COR-L47 (cell line): ENCODE measurements around the gene OVCA2.

Experiments used
- DNase-seq: peaks from one replicate; lab custom pipeline; 2025; lab: John Stamatoyannopoulos, UW

Gene OVCA2

GRCh38 chr17:2065949-2066400 lies 24.2 kb downstream of the OVCA2 start:
- no peak for DNase-seq

GRCh38 chr17:2067048-2067561 lies 25.3 kb downstream of the OVCA2 start:
- DNase-seq: no peak

DNA sequence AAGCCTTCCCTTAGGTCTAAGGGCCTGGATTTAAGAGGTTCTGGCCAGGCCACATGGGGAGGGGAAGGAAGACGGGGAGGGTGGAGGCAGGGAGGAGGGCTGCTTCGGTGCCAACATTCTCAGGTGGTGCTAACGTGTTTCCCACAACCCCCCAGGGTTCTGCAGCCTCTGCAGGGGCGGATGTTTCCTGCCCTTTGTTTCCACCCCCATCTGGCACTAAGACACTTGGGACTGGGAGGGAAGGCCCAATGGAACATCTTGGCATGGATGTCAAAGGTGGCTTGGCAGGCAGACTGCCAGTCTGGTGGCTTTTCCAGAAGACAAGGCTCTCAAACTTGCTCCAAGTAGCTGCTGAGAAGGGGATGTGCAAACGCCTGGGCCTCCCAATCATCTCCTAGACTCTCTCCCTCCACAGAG lies 25.8 kb downstream of the OVCA2 start:
- DNase-seq: no peak

DNA sequence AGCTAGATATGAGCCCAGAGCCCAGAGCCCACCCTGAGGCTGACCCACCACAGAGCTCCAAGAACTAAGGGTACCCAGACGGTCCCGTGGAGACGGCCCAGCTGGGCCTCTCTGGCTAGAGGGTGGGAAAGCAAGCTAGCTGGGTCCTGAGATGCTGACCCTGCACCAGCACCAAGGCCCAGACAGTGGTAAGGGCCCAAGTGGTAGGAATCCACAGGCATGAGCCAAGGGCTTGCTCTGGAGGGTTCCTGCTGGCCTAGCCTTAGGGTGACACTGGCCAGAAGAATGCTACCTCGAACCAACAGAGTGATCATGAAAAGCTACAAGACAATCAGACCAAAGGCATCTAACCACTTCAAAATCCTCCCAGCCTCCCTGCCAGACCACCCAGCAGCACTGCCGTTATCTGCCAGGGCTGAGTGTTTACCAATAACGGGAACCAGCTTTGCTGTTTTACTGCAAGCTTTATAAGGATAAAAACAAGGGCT lies 26.3 kb downstream of the OVCA2 start:
- no peak for DNase-seq

DNA sequence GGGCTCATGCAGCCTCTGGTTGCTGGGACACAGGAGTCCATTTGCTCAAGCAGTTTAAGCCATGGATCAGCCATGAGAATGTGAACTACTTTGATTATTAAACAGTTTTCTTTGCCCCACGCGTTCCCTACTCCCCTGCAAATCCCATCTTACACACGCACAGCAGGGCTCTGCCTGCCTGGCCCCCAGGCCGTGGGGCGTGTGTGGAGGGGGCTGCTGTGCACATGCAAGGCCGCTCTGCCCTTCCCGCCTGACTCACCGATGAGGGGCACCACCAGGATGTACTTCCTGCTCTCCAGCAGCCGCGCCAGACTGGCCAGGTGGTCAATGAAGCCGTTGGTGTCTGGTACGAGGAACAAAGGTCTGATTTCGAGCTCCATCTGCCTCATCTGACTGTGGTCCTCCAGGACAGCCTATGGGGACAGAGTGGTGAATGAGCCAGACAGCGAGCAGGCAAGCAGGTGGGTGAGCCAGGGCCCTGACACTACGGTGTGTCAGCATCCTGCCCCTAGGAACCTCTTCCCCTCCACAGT lies 26.8 kb downstream of the OVCA2 start:
- DNase-seq: no peak

DNA sequence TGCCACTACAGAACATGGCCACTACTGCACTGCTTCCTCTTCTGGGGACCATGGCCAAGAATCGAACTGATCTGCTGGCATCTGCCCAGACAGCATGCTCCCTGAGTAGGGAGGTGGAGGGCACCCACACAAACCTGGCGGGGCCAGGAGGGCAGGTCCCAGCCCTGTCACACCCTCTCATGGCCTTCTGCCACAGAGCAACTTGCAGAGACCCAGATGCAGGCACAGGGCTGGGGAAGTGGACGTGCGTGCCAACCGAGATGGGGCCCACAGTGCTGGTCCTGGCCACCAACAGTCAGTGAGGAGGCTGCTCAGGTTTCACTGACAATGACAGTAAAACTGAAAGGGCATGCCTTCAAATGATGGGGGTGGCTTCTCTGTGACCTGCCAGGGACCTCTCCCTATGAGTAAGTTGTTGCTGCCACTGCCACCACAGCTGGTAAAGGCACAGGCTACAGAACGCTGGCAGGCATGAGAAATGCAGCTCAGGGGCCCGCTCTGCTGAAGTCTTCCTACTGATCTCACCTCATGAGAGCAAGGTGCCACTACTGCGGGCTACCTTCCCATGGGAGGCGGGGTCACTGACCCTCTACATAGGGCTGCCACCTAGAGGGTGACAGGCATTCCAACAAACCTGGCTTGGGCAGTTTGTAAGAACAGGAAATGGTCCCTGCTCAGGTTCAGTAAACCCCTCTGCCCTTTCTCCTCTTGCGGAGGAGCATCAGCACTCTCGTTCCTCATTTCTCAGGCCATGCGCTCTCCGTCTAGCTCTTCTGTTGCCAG lies 28.6 kb downstream of the OVCA2 start:
- no peak for DNase-seq

GRCh38 chr17:2071024-2071385 lies 29.2 kb downstream of the OVCA2 start:
- DNase-seq: no peak

DNA sequence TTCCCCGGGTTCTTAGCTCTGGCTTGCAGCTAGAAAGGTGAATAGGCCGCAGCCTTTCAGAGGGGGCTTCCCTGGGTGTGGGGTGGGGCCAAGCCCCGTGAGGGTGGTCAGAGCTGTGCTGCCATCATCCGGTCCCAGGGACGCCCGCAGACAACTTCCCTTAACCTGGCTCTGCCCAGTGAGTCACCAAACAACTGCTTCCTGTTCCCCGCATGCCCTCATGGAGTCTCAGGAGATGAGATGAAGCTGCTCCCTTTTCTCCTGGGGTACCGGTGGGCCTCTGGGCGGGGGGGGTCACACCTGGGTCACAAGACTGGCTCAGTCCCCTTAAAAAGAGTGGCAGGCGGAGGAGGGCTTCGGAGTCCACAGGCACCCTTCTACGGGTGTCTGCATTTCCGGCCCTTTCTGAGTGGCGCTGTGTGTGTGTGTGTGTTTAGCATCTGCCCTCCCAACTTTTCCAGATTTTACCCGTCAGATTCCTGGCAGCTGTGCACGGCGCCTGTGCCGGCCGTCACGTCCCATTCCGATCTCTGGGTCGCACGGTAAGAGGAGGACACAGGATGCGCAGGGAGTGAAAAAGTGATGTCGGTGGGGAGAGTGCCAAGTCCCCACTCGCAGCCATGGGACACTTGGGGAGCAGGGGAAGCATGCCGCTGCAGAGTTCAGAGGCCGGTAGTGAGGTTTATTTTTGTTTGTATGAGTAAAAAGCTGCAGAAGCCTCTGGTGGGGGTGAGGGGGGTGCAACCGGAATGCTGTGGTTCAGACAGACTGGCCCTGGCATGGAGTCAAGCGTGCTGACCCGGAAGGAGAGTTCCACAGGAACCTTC lies 29.8 kb downstream of the OVCA2 start:
- no peak for DNase-seq

GRCh38 chr17:2074919-2075318 lies 33.1 kb downstream of the OVCA2 start:
- DNase-seq: no peak

GRCh38 chr17:2075336-2076086 lies 33.7 kb downstream of the OVCA2 start:
- DNase-seq: no peak

DNA sequence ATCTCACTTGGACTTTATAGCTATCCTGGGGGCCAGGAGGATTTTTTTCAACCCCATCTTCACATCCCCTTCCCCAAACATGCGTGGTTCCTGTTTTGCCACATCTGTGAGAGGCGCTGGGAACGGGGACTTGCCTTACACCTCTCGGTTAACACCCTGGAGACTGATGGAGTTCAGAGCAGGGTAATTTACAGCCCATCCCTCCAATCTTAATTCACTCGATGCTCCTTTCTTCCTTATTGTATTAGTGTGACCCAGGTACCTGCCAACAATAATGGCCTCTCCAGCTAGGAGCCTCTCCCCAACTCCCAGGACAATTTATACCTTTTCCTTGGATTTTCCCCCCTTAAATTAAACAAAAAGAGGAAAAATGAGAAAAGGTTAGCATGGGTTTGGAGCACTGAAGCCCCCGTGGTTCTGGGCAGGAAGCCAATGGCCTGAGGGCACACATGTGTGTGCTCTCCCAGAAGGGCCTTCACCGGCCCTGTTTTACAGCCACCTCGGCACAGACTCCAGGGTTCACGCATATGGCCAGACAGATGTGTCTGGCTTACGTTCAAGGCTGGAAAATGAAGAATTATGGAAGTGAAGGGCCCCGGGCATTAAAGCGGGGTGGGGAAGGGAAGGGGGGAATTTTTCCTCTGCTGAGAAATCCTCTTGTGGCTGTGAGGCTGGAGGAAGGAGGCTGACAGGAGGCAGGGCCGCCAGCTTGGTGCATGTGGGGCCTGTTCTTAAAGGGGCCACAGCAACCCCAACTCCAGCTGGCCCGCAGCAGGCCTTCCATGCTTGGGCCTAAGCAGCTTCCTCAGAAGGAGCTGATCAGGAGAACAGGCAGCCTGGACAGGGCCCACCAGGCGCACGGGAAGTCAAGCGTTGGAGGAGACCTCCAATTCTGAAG lies 34.5 kb downstream of the OVCA2 start:
- DNase-seq: no peak

DNA sequence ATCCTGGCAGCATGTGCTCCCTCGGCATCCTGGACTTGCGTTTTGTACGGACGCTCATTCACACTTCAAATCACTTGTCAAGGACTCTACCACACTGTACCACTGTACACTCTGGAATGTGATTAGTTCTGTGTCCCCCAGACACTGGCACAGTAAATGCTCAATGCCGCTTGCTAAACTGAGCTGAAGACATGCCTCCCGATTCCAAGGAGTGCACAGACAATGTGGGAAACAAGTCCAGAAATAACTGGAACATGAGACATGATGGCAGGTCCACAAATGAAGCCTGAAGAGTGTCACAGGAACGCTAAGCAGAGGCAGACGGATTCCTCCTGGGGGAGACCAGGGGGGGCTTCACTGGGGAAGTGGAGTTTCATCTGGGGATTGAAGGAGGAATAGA lies 35.2 kb downstream of the OVCA2 start:
- no peak for DNase-seq

- DNase-seq: no peak
Observed at GRCh38 chr17:2081564-2081963, 39.7 kb downstream of the OVCA2 start.

- no peak for DNase-seq
Observed at GRCh38 chr17:2082003-2082781, 40.4 kb downstream of the OVCA2 start.

- DNase-seq: no peak
Observed at GRCh38 chr17:2083613-2084035, 41.8 kb downstream of the OVCA2 start.

GRCh38 chr17:2084036-2084765 lies 42.4 kb downstream of the OVCA2 start:
- no peak for DNase-seq

GRCh38 chr17:2084766-2085647 lies 43.2 kb downstream of the OVCA2 start:
- no peak for DNase-seq

- no peak for DNase-seq
Observed at GRCh38 chr17:2085648-2085949, 43.8 kb downstream of the OVCA2 start.

- no peak for DNase-seq
Observed at GRCh38 chr17:2086306-2086705, 44.5 kb downstream of the OVCA2 start.
